ENCODE data around the gene ZNG1E.
"Not testable (repeated sequence)": the region's sequence is repeated elsewhere in the genome, so short reads cannot be mapped to it uniquely, and the experiment has no call there.

The ZNG1E gene

DNA sequence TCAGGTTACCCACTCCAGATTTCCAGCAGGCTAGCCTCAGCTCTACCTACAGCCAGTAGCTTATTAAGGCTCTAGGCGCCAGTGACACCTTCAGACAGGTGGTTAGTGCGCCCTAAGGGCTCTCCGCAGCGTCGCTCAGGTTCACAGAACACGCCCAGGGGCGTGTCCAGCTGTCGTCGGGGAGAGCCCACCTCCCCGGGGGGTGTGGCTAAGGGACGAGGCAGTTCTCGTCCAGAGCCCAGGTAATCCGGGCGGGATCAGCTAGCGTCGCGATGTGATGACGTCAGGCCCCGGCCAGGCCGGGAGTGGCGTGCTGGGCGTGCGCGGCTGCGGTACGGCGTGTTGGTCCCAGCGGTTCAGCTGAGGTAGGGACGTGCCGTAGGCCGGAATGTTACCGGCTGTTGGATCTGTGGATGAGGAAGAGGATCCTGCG is at the start of gene ZNG1E:
TSS of gene ZNG1E (plus strand) at position 340 of the 433 bp plus-strand sequence. CDS start at position 389, 49 bp downstream.
- DNase-seq: peak; percentile 66

GRCh38 chr9:65673579-65673978 is 2.1 kb upstream of the ZNG1E start:
- DNase-seq: not testable (repeated sequence)

DNA sequence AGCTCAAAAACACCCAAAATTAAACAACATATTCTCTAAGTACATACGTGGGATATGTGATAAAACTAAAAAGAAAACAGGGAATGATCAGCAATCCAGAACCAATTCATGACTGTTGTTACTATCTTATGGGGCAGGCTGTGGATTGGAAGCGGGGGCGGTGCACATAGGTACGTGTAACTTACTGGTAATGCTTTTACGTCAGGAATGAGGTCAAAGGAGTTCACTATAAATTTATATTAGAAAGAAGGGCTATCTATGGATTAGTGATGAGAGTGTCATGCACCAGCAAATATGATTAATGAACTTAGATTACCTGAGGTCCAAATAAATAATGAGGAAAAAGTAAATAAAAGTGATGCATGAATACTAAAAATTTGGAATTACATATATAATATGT is 710 bp upstream of the ZNG1E start:
- DNase-seq: not testable (repeated sequence)

GRCh38 chr9:65676389-65676788 is 661 bp downstream of the ZNG1E start:
- DNase-seq: not testable (repeated sequence)

DNA sequence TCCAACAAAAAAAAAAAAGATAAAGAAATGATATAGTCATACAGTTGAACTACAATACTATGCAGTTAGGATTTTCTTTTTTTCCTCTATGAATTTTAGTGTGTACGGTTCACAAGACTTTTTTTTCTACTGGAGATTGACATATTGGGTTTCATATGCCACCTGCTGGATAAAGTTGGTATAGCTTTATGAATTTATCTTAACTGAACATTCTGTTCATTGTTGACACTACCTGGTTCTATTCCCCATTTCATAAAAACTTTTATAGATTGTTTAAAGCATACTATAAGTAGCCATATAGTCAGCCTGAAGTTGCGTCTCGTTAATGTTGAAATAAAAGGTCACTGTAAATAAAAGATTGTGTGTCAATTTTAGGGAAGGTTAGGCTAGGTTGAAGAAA is 2.8 kb downstream of the ZNG1E start:
- not testable (repeated sequence) for DNase-seq

GRCh38 chr9:65703550-65703949 is 27.8 kb downstream of the ZNG1E start:
- not testable (repeated sequence) for DNase-seq

DNA sequence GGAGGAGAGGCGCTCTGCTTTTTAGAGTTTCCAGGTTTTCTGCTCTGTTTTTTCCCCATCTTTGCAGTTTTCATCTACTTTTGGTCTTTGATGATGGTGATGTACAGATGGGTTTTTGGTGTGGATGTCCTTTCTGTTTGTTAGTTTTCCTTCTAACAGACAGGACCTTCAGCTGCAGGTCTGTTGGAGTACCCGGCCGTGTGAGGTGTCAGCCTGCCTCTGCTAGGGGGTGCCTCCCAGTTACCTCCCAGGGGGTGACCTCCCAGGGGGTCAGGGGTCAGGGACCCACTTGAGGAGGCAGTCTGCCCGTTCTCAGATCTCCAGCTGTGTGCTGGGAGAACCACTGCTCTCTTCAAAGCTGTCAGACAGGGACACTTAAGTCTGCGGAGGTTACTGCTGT is 38.7 kb downstream of the ZNG1E start:
- DNase-seq: not testable (repeated sequence)

GRCh38 chr9:65737096-65737564 is 61.4 kb downstream of the ZNG1E start, which contains the start of gene FOXD4L4:
Gene FOXD4L4 (plus strand): TSS chr9:65737146. CDS start chr9:65737146, 0 bp downstream.
- DNase-seq: not testable (repeated sequence)

DNA sequence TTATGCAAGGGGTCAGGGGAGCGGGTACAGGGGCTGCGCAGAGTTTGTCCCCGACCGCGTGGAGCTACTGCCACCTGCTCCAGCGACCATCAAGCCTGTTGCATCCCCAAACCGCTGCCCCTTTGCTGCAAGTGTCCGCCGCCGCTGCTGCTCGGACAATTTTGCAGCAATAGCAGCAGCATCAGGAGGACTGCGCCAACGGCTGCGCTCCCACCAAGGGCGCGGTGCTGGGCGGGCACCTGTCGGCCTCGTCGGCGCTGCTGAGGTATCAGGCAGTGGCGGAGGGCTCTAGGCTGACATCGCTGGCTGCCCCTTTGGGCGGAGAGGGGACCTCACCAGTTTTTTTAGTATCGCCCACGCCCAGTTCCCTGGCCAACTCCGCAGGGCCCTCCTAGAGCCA is 62.4 kb downstream of the ZNG1E start:
- DNase-seq: not testable (repeated sequence)
